Measurements from ENCODE around the gene IMPA2. TPM values are rescaled to one million over a fixed set of nuclear protein-coding genes. Genes with fewer than 3 reads are reported as not detected.

Gene IMPA2
- total and polyA plus RNA-seq, 11 donors = 18.1 to 73.0 (median 40.8) TPM

DNA sequence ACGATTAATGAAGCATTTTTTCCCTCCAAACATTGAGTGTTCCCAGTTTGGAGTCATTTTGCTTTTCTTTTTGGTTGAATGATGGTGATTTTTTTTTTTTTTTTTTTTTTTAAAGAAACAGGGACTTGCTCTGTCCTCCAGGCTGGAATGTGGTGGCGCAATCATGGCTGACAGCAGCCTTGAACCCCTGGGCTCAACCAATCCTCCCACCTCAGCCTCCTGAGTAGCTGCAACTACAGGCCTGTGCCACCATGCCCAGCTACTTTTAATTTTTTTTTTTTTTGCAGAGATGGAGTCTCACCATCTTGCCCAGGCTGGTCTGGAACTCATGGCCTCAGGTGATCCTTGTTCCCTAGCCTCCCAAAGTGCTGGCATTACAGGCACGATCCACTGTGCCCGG lies 46.2 kb downstream of the IMPA2 start:
- Histone ChIP-seq H3K4me1 (peaks cover 0 to 18% (median 3%) of the 10 kb centered on the region in 12 donors), H3K27me3 (no peaks in the 10 kb centered on the region), H3K36me3 (peaks cover 0 to 34% (median 21%) of the 10 kb centered on the region in 9 donors), H3K9me3 (no peaks in the 10 kb centered on the region), H3K4me3 (no peak overlapping the region), H3K27ac (peak overlapping the region in 5 of 12 donors; percentile 11 to 67 (median 32))
- intact Hi-C loops (cut with DNase I) = no loop called here
- 91 to 95% (median 93%) methylated on average over 4 of the region's 4 CpGs for WGBS, 4 donors
- DNase-seq (no peak), ATAC-seq (no peak)
- TF ChIP-seq, protein P1, sequence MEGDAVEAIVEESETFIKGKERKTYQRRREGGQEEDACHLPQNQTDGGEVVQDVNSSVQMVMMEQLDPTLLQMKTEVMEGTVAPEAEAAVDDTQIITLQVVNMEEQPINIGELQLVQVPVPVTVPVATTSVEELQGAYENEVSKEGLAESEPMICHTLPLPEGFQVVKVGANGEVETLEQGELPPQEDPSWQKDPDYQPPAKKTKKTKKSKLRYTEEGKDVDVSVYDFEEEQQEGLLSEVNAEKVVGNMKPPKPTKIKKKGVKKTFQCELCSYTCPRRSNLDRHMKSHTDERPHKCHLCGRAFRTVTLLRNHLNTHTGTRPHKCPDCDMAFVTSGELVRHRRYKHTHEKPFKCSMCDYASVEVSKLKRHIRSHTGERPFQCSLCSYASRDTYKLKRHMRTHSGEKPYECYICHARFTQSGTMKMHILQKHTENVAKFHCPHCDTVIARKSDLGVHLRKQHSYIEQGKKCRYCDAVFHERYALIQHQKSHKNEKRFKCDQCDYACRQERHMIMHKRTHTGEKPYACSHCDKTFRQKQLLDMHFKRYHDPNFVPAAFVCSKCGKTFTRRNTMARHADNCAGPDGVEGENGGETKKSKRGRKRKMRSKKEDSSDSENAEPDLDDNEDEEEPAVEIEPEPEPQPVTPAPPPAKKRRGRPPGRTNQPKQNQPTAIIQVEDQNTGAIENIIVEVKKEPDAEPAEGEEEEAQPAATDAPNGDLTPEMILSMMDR (IDR thresholded peaks at IDR 0.05) = no peak
- no peak for TF ChIP-seq POLR2A (IDR thresholded peaks at IDR 0.05)

DNA sequence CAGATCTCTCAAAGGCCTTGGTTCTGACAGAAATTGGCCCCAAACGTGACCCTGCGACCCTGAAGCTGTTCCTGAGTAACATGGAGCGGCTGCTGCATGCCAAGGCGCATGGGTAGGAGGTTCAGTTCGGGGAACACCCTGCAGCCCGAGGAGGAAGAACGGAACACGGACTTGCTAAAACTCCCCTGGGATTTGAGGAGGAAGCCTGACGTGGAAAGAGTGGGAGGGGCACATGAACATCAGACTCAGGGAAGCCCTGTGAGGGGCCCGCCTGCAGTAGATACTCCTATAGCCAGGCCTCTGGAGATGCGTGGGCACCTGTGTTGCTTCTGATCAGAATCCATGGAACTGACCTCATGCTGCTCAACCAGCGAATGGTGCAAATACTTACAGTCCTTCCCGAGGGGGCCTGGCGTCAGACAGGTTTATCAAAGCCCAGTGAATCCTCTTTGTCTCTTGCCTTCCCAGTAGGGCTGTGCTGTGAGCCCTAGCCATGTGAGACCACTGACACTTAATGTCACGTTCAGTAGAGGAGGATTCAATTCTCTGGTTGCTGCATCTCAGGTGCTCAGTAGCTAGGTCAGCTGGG lies 46.8 kb downstream of the IMPA2 start:
- H3K4me1 ChIP-seq = peaks cover 0 to 18% (median 3%) of the 10 kb centered on the region in 12 donors
- intact Hi-C loops (cut with DNase I) = no loop called here
- DNase-seq (peak in 3 of 5 donors; percentile 52 to 69 (median 65)), ATAC-seq (peak in 3 of 4 donors; percentile 16 to 53 (median 28))
- WGBS, 4 donors = 59 to 72% (median 63%) methylated on average over 14 to 15 of the region's 15 CpGs
- TF ChIP-seq, protein P1 (IDR thresholded peaks at IDR 0.05) = no peak
- TF ChIP-seq POLR2A (IDR thresholded peaks at IDR 0.05) = no peak
- no peak overlapping the region for H3K4me3 ChIP-seq
- H3K36me3 ChIP-seq = peaks cover 0 to 34% (median 21%) of the 10 kb centered on the region in 9 donors
- H3K27ac ChIP-seq = peak overlapping the region in 4 of 12 donors; percentile 11 to 67 (median 46)
- H3K9me3 ChIP-seq = no peaks in the 10 kb centered on the region
- no peaks in the 10 kb centered on the region for H3K27me3 ChIP-seq

DNA sequence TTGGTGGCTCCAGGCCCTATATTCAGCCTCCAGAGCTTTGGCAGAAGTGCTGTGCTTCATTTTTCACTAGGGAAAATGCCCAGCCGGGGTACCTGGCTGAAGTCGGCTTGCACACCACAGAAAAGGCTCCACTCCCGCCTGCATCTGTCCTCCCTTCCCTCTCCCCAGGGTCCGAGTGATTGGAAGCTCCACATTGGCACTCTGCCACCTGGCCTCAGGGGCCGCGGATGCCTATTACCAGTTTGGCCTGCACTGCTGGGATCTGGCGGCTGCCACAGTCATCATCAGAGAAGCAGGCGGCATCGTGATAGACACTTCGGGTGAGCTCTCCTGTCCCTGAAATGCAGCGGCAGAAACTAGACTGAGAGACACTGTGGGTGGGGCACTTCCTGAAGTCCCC lies 47.4 kb downstream of the IMPA2 start:
- intact Hi-C loops (cut with DNase I) = no loop called here
- WGBS, 4 donors = 73 to 84% (median 81%) methylated on average over 11 of the region's 11 CpGs

More for the DNA sequence above, 47.4 kb downstream of the IMPA2 start:
- H3K27ac ChIP-seq = peak overlapping the region in 3 of 12 donors; percentile 40 to 53 (median 50)
- ATAC-seq (no peak), DNase-seq (no peak)
- TF ChIP-seq, protein P1 (IDR thresholded peaks at IDR 0.05) = no peak
- TF ChIP-seq POLR2A (IDR thresholded peaks at IDR 0.05) = no peak
- peaks cover 0 to 33% (median 21%) of the 10 kb centered on the region in 9 donors for H3K36me3 ChIP-seq
- no peak overlapping the region for H3K4me3 ChIP-seq
- H3K9me3 ChIP-seq = no peaks in the 10 kb centered on the region
- no peaks in the 10 kb centered on the region for H3K27me3 ChIP-seq
- H3K4me1 ChIP-seq = peaks cover 0 to 18% (median 3%) of the 10 kb centered on the region in 12 donors
